Stimulated activated CD4-positive, alpha-beta T cell treated with anti-CD3 and anti-CD28 coated beads, TNF-alpha, amount 100 ng/mL, for 24 hours (primary cell): ENCODE results near the gene EGR2.
A peak's percentile ranks its signal among the peaks of the same experiment; 100 is the strongest.
"Not testable (repeated sequence)": the region's sequence is repeated elsewhere in the genome, so short reads cannot be mapped to it uniquely, and the experiment has no call there.

ENCODE experiments used
- DNase-seq, 3 experiments: peaks; one replicate each; pipeline ENCODE4 v3.0.0-alpha.2; 2020; ENCODE audit warnings: low read depth in 3 of 3

The EGR2 gene

DNA sequence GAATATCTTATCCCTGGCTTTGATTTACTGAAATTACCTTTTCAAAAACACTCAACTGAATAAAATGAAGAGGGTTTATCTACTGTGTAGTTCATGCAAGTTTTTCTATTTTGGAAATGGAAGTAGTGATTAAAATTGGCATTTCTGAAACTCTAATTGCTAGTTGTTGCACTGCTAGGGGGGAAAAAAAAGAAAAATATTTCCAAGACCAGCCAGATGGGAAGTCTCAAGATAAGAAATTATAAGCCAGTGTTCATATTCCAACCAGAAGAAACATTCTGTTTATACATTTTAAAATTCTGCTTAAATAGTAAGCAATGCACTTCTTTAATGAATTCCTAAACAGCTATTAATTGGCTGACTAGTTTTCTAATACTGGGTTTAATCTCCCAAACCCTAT is 21.1 kb downstream of the EGR2 start:
- DNase-seq = no peak

DNA sequence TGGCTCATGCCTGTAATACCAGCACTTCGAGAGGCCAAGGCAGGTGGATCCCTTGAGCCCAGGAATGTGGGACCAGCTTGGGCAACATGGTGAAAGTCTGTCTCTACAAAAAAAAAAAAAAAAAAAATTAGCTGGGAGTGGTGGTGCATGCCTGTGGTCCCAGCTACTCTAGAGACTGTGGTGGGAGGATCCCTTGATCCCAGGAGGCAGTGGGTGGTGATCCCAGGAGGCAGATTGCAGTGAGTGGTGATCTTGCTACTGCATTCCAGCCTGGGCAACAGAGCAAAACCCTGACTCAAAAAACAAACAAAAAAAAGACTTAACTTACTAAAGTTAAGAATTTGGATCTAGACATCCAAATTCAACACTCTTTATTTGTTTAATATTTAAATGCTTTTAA is 21.9 kb downstream of the EGR2 start:
- no peak for DNase-seq

DNA sequence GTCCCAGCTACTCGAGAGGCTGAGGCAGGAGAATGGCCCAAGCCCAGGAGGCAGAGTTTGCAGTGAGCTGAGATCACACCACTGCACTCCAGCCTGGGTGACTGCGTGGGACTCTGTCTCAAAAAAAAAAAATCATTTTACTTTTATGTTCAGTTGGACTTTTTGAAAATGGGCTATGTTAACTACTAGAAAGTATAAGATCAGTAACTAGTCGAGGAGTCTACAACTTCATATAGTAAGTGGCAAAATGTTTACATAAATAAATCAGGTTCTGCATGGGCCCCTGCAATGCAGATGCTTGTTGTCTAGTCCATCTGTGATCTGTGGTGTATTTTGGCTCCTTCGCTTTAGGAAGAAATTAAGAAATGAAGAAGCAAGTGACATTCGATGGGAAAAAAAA is 23.9 kb downstream of the EGR2 start:
- no peak for DNase-seq

DNA sequence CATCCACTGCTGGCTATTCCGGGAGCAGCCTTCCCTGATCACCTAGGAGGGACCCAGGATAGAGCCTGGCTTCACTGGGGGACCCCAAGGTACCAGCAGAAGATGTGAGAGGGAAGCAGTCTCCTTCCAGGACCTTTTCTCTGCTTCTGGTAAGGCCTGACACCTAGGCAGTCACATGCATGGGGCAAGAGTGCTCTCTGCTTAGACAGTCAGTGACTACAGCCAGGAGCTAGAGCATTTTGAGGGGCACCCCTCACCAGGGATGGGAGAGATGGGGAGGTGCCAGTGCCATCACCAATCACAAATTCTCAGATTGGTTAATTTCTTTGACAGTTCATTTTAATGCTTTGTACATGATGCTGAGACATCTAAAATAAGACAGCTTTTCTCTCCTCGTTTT is 25.6 kb downstream of the EGR2 start:
- DNase-seq = no peak

DNA sequence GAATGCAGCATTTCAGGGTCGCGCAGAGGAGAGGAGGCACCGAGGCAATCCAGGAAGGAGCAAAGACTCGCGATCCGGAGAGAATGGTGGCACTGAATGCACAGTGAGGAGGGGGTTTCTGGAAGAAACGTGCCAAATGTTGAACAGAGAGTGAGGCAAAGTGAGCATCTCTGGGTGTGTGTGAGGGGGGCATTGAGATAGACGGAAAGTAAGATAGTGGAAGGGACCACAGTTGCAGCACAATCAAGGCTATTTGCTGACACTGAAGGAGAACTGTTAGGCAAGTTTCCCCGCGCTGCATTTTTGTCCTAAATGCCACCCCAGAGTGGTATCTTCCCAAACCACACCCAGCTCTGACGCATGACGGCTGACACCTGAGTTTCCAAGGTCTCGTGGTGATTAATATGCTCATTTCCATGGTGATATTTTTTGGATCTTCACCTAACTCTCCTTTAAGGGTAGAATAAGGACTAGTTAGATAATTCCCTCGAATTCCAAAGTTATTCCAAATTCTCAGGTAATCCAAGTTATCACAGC is 26.1 kb downstream of the EGR2 start:
- no peak for DNase-seq

DNA sequence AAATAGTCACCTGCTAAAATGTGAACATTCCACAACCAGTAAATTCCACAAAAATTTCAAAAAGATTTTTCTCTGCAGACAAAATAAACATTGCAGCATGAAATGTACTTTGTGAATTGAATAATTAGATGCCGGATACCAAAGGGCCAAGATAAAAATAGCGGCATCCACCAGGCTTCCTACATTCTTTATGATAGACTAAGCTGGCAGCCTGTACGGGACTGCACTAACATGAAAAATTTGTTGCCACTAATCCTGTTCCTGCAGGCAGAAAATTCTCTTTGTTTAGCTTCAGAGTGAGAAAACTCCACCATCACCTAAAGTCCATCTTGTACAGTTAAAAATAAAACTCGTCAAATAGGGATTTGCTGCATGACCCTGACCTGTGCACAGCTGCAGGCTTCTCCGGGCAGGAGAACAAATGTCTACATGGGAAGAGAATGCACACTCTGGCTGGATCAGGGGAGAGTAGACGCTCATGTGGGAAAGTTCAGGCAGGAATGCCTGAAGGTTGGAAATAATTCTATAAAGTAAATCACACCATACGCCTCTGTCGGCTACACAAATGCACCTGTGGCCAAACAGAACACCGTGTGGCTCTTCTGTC is 27.2 kb downstream of the EGR2 start:
- DNase-seq = no peak

DNA sequence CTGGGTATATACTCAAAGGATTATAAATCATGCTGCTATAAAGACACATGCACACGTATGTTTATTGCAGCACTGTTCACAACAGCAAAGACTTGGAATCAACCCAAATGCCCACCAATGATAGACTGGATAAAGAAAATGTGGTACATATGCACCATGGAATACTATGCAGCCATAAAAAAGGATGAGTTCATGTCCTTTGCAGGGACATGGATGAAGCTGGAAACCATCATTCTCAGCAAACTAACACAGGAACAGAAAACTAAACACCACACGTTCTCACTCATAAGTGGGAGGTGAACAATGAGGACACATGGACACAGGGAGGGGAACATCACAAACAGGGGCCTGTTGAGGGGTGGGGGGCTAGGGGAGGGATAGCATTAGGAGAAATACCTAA is 27.9 kb downstream of the EGR2 start:
- DNase-seq = not testable (repeated sequence)

DNA sequence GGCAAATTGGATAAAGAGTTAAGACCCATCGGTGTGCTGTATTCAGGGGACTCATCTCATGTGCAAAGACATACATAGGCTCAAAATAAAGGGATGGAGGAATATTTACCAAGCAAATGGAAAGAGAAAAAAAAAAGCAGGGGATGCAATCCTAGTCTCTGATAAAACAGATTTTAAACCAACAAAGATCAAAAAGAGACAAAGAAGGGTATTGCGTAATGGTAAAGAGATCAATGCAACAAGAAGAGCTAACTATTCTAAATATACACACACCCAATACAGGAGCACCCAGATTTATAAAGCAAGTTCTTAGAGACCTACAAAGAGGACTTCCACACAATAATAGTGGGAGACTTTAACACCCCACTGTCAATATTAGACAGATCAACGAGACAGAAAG is 31.6 kb downstream of the EGR2 start:
- not testable (repeated sequence) for DNase-seq

DNA sequence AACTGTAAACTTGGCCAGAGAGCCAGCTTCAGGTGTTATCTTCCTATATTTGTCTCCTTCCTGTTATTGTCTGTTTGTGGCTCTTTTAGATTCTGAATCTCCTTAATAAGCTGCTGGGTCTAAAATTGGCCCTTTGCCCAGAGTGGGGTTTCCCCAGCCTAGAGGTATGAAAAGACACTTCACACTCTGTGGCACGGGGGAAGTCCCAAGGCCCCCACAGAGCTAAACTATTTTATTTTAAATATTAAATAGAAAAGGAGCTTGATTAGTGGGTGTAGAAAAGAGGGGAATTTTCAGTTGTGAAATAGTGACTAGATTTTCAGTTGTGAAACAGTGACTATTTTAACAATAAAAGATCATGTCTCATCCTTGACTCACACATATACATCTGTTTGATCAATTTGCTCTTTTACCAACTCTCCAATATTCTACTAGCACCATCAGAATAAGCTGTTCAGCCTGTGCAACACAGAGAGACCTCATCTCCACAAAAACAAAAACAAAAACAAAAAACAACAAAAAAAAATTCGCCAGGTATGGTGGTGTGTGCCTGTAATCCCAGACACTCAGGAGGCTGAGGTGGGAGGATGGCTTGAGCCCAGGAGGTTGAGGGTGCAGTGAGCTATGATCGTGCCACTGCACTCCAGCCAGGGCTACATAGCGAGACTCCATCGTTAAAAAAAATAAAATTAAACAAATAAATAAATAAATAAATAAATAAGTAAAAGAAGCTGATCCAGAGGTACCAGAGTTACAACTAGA is 36.5 kb downstream of the EGR2 start:
- peak; percentile 80 to 85 (median 82) for DNase-seq

DNA sequence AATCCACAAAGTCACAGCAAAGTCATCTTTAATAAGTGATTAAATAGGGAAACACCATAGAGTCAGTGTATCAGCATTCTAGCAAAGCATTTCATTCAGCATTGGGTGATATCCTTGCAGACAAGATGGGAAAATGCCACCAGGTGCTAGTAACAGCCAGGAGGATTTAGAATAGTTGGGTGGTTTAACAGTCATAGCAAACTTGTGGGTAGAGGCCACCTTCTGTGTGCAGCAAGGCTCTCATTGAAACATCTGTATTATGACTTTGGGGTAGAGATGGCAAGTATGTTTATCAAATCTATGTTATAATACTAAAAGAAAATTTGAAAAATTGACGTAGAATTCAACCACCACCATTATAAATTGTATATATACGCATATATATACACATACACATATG is 38.0 kb downstream of the EGR2 start:
- no peak for DNase-seq

DNA sequence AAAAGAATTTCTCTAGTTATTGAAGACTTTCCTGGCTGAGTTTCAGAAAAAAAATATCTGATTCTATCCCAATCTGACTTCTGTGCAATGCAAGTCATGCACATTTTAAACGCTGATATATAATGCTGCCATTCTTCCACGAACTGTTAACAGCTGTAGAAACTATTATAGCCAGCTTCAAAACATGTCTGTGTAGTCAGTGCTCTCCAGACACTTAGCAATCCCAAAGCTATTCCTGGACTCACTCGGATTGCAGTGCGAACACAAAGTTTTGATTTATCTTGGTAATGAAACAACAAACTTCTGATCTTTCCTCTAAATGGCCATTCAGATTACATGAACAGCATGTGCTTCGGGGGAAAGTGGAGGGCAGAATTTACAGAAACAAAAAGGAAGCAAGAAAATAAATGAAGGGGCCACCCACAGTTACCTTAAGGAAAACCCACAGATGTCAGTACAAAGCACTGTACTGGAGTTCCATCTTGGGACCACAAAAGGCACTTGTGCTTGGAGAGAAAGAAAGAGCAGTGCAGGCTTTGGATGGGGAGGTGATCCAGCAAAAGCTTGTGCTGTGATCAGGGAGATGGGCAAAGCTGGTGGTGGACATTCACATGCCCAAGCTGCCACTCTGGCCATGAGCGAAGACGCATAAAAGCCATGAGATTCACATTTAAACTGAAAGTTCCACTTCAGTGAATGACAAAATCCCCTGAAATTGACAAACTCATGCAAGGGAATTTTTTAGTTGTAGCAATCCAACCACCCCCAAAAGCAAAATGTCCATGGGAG is 43.8 kb downstream of the EGR2 start:
- no peak for DNase-seq

DNA sequence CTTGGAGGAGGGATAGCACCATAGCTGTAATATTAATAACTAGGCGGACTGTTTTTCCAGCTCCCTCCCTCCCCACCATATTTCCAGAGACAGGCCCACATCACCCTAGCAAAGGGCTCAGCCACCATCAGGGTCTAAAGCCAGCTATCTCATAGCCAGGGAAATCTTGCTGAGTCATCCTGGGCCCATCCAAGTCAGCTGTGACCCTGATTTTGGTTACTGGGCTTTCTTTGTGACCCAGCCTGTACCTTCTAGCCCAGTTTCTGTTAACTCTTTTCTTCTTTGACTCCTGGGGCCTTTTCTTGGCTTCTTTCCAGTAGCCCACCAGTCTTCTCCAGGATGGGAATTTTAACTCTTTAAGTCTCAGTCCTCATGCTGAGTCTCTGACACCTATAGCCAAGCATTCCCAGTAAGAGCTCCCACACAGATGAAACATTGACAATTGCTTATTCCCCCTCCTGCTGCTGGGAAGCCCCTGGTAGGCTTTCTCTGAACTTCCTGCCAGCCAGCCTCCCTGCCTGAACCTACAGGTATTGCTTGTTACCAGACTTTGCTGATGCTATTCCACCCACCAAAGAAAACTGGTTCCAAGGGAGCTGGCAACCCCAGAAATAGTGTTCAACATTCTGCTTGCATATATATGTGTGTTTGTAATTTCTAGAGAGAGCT is 46.5 kb downstream of the EGR2 start:
- no peak for DNase-seq

DNA sequence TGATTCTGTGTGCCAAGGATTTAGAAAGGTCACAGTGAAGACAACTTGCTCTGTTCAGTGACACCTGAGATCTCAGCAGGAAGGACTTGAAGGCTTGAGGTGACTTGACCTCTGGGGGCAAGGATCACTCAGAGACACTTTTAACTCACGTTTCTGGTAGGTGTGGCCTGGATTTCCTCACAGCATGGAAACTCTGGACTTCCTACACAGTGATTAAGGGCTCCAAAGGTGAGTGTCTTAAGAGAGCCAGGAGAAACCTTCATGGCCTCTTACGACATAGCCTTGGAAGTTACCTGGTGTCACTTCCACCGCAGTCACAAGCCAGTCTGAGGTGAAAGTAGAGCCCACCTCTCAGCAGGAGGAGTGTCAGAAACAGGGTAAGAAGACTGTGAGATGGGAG is 49.8 kb downstream of the EGR2 start:
- DNase-seq = no peak

DNA sequence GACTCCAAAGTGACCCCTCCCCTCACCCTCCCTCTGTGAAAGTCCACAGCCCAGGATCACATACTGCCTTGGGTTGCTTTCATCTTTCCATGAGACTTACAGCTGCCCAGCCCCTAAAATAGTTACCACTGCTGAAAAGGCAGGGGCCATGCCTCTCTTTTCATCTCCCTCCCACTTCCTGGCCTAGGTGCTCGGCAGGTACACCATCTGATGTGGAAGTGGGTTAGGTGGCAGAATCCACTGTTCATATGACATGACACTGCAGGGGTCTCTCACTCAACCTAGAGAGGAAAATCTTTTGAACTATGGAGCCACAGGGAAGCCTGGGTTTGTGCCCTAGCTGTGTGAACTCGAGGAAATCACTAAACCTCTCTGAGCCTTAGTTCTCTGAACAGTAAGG is 50.4 kb downstream of the EGR2 start:
- no peak for DNase-seq

DNA sequence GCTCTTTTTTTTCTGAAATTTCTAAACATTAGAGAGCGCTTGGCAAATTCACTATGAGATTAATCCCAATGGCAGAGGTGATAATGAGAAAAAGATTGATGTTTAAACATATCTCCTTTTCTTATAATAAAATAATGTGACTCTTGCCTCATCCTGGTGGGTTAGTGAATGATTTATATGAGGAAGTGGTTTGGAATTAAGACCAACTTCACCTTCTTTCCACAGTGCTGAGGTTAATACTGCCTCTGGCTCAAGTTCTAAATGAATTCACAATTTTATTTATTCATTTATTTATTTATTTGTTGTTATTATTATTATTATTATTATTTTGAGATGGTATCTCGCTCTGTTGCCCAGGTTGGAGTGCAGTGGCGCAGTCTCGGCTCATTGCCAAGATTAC is 52.2 kb downstream of the EGR2 start:
- no peak for DNase-seq

DNA sequence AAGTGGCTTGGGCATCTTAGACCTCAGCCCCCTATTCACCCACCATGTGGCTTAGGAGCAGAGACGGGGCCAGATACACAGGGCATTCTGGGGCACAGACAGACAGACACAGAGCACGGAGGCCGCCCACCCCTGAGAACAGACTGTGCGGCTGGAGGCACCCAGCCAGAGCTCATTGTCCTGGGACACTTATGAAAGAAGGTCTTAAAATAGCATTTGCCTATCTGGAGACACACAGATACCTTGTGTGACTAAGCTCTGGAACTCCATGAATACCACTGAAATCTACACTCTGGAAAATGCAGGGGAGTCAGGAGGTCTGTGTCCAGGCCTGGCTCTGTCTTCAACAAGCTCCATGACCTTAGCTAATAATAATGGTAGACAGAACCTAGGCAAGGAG is 53.0 kb downstream of the EGR2 start:
- no peak for DNase-seq
